Melanocyte of skin (primary cell): ENCODE measurements around the gene ICA1. TPM values are rescaled to one million over a fixed set of nuclear protein-coding genes. Genes with fewer than 3 reads are reported as not detected.

ENCODE experiments used
- small RNA-seq, 2 donors: library from RNA; depleted of rRNA; stranded (forward); fragments of <200 nt; gene quantifications; one replicate each; pipeline ENCODE3, GENCODE V24; 2012
- total RNA-seq, 2 donors: library from RNA; depleted of rRNA; stranded (reverse); fragments of >200 nt; gene quantifications; 2 replicates each; pipeline ENCODE4 v1.2.3, GENCODE V29; 2012

The ICA1 gene
- total RNA-seq: 10 to 100 TPM in 1 of 2 donors, 1 to 10 TPM in 1; 4.7 to 10.3 TPM

DNA sequence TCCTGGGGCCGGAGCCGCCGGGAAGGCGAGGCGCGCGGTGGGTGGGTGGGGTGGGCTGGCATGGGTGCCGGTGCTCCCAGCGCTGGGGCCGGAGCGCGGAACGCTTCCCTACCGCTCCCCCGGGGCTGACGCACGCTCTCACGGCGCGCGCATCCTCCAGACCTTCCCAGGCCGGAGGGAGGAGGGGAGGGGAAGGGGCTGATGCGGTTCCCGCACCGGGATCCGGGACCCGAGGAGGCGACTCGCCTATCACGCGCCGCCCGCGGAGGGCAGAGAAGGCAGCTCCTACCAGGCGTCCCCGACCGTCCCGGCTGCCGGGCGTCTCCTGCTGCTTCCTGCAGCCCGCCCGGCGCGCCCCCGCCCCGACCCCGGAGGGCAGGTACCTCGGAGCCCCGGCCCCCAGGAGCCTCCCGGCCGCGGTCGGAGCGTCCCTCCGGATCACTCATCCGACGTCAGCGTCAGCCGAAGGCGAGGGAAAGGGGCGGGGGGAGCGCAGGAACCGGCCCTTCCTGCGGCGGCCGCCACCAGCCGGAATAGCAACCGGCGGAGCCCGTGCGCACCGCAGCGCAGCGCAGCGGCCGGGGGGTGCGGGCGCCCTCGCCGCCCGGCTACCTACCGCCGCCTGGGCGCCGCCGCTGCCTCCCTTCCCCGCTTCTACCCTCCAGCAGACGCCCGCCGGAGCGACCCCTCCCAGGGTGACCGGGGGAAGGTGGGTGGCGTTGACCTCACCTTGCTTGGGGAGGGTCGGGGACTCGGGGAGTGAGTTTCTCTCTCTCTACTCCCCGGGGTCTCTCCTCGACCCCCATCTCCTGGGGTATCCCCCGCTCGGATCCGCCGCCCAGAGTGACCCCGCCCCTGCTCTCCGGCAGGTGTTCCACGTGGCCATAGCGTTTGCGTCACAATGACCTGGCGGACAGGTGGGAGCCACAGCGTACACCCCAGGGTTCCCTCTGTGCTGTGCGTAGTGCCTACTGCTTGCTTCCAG lies at the start of gene ICA1:
Gene ICA1 (minus strand): TSS at position 457 of the 985 bp plus-strand sequence. CDS start 26,241 bp downstream, outside the sequence.

Small RNA genes lying within 50 kb of the gene (small RNA-seq; reads per million reads assigned to genes)
- gene AC007009.1: 0 reads per million in 2 donors

Other genes starting within 250 kb of the ICA1 start
- gene NXPH1, start 171.4 kb upstream of the ICA1 start, total RNA-seq: not detected